CD4-positive, alpha-beta T cell treated with Interleukin-1 beta for 1 hour (primary cell): Measurements from ENCODE around the gene MEPCE.

ENCODE experiments used
- DNase-seq, 2 donors: peaks; one replicate each; pipeline ENCODE4 v3.0.0-alpha.2; 2020 to 2022

The MEPCE gene

GRCh38 chr7:100407285-100408180 lies 22.1 kb upstream of the MEPCE start:
- peak; percentile 49 to 77 for DNase-seq

- DNase-seq, result no peak
These were observed 18.5 kb upstream of the MEPCE start for GRCh38 chr7:100411101-100411500.

- no peak for DNase-seq
These were observed 16.3 kb upstream of the MEPCE start for GRCh38 chr7:100413346-100413745.

GRCh38 chr7:100413889-100414288 lies 15.7 kb upstream of the MEPCE start:
- no peak for DNase-seq

- no peak for DNase-seq
These were observed 14.2 kb upstream of the MEPCE start for GRCh38 chr7:100415448-100415847.

GRCh38 chr7:100418930-100419659 lies 10.5 kb upstream of the MEPCE start:
- no peak for DNase-seq

GRCh38 chr7:100419660-100420226 lies 9.9 kb upstream of the MEPCE start:
- no peak for DNase-seq

GRCh38 chr7:100423315-100423714 lies 6.3 kb upstream of the MEPCE start:
- DNase-seq, result no peak

GRCh38 chr7:100425347-100425746 lies 4.3 kb upstream of the MEPCE start:
- DNase-seq, result no peak

- no peak for DNase-seq
These were observed 3.1 kb upstream of the MEPCE start for GRCh38 chr7:100426516-100426915.

GRCh38 chr7:100427762-100428198 lies 1.9 kb upstream of the MEPCE start:
- no peak for DNase-seq

- DNase-seq, result peak; percentile 98
These were observed 1.2 kb upstream of the MEPCE start, which contains the start of gene ZCWPW1 for GRCh38 chr7:100428199-100428966. Gene ZCWPW1, minus strand, starts transcription at chr7:100428703. Its CDS starts 8,054 bp downstream, at chr7:100420649.

- DNase-seq, result peak; percentile 100
These were observed 529 bp upstream of the MEPCE start for GRCh38 chr7:100428967-100429636.

- DNase-seq, result peak in 1 of 2 donors; percentile 56
These were observed 1.1 kb downstream of the MEPCE start for GRCh38 chr7:100430493-100431285.

- no peak for DNase-seq
These were observed 1.7 kb downstream of the MEPCE start for GRCh38 chr7:100431286-100431735.

GRCh38 chr7:100432053-100432452 lies 2.4 kb downstream of the MEPCE start:
- DNase-seq, result no peak

- no peak for DNase-seq
These were observed 3.1 kb downstream of the MEPCE start for GRCh38 chr7:100432621-100433275.

- no peak for DNase-seq
These were observed 3.6 kb downstream of the MEPCE start for GRCh38 chr7:100433276-100433591.

GRCh38 chr7:100433592-100434296 lies 4.1 kb downstream of the MEPCE start:
- no peak for DNase-seq
